ENCODE data around the gene ZBTB7A. TPM values are rescaled to one million over a fixed set of nuclear protein-coding genes. Genes with fewer than 3 reads are reported as not detected.

Gene ZBTB7A
- total and polyA plus RNA-seq, 2 of the 4 experiments (the other 2 are of a cell fraction) = 3.2 to 10.3 TPM

- H2BK20ac ChIP-seq (ENCODE audit: low read depth, low read length) = no peak overlapping the region
- H2BK15ac ChIP-seq (ENCODE audit: low read depth, low read length) = no peak overlapping the region
- H3K4ac ChIP-seq (ENCODE audit: low read depth, low read length) = no peak overlapping the region
- no peak overlapping the region for H2AFZ ChIP-seq (replicated peaks; ENCODE audit: low read length, poor library complexity)
- no peak overlapping the region for H3K4me2 ChIP-seq (ENCODE audit: low read depth, low read length)
- intact Hi-C loops (cut with micrococcal nuclease) (no loop called here), in situ Hi-C loops (cut with MboI; ENCODE audit: low sequenced_read_pairs) (no loop called here), dilution Hi-C loops (cut with HindIII; ENCODE audit: low sequenced_read_pairs, unreplicated experiment) (no loop called here)
- H2AK9ac ChIP-seq (replicated peaks; ENCODE audit: low read depth, low read length, poor library complexity) = no peak overlapping the region
- H3K27ac ChIP-seq (ENCODE audit: insufficient read depth, low read length) = no peak overlapping the region
- H3K79me1 ChIP-seq (ENCODE audit: low read depth in 1 of 2, low read length in 2 of 2) = peaks cover 21 to 67% of the 10 kb centered on the region in 2 experiments
- DNase-seq (no peak), ATAC-seq (ENCODE audit: low read depth) (no peak)
- no peak overlapping the region for H3K9ac ChIP-seq (ENCODE audit: low read depth, low read length)
- H3K23ac ChIP-seq (ENCODE audit: low read depth, low read length) = no peak overlapping the region
- H3K36me3 ChIP-seq (ENCODE audit: control insufficient read depth, insufficient read depth, low read length) = peaks cover 76% of the 10 kb centered on the region
- H3K4me3 ChIP-seq (ENCODE audit: insufficient read depth, low read depth, low read length) = no peak overlapping the region
- H3K4me1 ChIP-seq (ENCODE audit: control insufficient read depth, insufficient read depth, low read length) = peaks cover 2% of the 10 kb centered on the region
- H3K9me1 ChIP-seq (ENCODE audit: insufficient read depth, low read length) = peaks cover 8% of the 10 kb centered on the region; the same call in 1 of the 2 replicates
- no peak overlapping the region for H2BK5ac ChIP-seq (ENCODE audit: low read depth, low read length, poor library complexity, severe bottlenecking)
- H2BK120ac ChIP-seq (ENCODE audit: low read depth, low read length) = no peak overlapping the region
- H3K9me3 ChIP-seq (ENCODE audit: control insufficient read depth, insufficient read depth, low read length) = no peaks in the 10 kb centered on the region
- H3K56ac ChIP-seq (ENCODE audit: extremely low read depth, insufficient read depth, low read length) = no peak overlapping the region
- 90% methylated on average over 2 of the region's 6 CpGs; no CpG with 5 or more reads in 1 of the 2 experiments for WGBS, 2 experiments (ENCODE audit: extremely low coverage in 2 of 2, insufficient read length in 1 of 2)
- H4K20me1 ChIP-seq (ENCODE audit: insufficient read depth, low read length) = peaks cover 32% of the 10 kb centered on the region
- H2AK5ac ChIP-seq (ENCODE audit: low read depth, low read length) = no peak overlapping the region
- no peak for TF ChIP-seq SMC3 (IDR thresholded peaks at IDR 0.05; ENCODE audit: low read depth, low read length)
- no peak for TF ChIP-seq CEBPB (IDR thresholded peaks at IDR 0.05; ENCODE audit: low read depth, low read length)
- TF ChIP-seq FOS (IDR thresholded peaks at IDR 0.05; ENCODE audit: low read depth, low read length) = no peak
- no peak for TF ChIP-seq MAZ (IDR thresholded peaks at IDR 0.05; ENCODE audit: borderline replicate concordance, low read depth, low read length)
- TF ChIP-seq USF2 (IDR thresholded peaks at IDR 0.05; ENCODE audit: low read depth, low read length) = no peak
- TF ChIP-seq MXI1 (IDR thresholded peaks at IDR 0.05; ENCODE audit: borderline replicate concordance, low read depth, low read length) = no peak
- TF ChIP-seq RAD21 (IDR thresholded peaks at IDR 0.05; ENCODE audit: low read length) = no peak
- no peak for TF ChIP-seq ELK1 (IDR thresholded peaks at IDR 0.05; ENCODE audit: borderline replicate concordance, low read depth, low read length)
- TF ChIP-seq BHLHE40 (IDR thresholded peaks at IDR 0.05; ENCODE audit: low read depth, low read length) = no peak
- TF ChIP-seq CTCF (conservative IDR thresholded peaks at IDR 0.05; ENCODE audit: low read depth, low read length) = no peak
- TF ChIP-seq RFX5 (IDR thresholded peaks at IDR 0.05; ENCODE audit: low read depth, low read length) = no peak
- TF ChIP-seq MAFK (IDR thresholded peaks at IDR 0.05; ENCODE audit: low read depth, low read length) = no peak
- TF ChIP-seq CHD1 (IDR thresholded peaks at IDR 0.05; ENCODE audit: low read depth, low read length) = no peak
- no peak overlapping the region for H3K14ac ChIP-seq (replicated peaks; ENCODE audit: low read depth, low read length)
- BruUV-seq (replicated peaks) = no TSS peak
- POLR2A ChIA-PET (ENCODE audit: unreplicated experiment) = interaction anchor here (0.6 kb wide), 1 partner anchor 44 kb away, joined by 3 read pairs; no protein-coding TSS in a partner anchor
- no peak overlapping the region for H3K18ac ChIP-seq (ENCODE audit: low read depth, low read length)
- CTCF ChIA-PET = no interaction called here
- H4K5ac ChIP-seq (ENCODE audit: low read depth, low read length) = no peak overlapping the region
- no peak overlapping the region for H4K91ac ChIP-seq (ENCODE audit: insufficient read depth, low read depth, low read length)
- H4K8ac ChIP-seq (ENCODE audit: low read depth in 2 of 2, low read length in 2 of 2) = no peak overlapping the region
- no peaks in the 10 kb centered on the region for H3K27me3 ChIP-seq (ENCODE audit: control insufficient read depth, insufficient read depth, low read length)
These were observed 42.9 kb upstream of the ZBTB7A start for GRCh38 chr19:4109626-4109945.
